ENCODE data around the gene RABGAP1L.

- TF ChIP-seq POLR2A (IDR thresholded peaks at IDR 0.05; ENCODE audit: low read depth, low read length) (no peak), POLR2AphosphoS5 (IDR thresholded peaks at IDR 0.05; ENCODE audit: low read depth, low read length) (no peak), TAF1 (IDR thresholded peaks at IDR 0.05; ENCODE audit: borderline replicate concordance, low read depth, low read length) (no peak)
These were observed 812.6 kb downstream of the RABGAP1L start for GRCh38 chr1:174971902-174972301.

All from GM12892 (cell line).